ENCODE measurements around the gene ZNF546. TPM values are rescaled to one million over a fixed set of nuclear protein-coding genes. Genes with fewer than 3 reads are reported as not detected.

Gene ZNF546
- total RNA-seq, 4 donors from 2014 or later, result 0.53 to 2.5 (median 0.80) TPM

GRCh38 chr19:39971380-39972035, 25.4 kb upstream of the ZNF546 start:
- peaks cover 13 to 45% (median 16%) of the 10 kb centered on the region in 3 donors for H3K36me3 ChIP-seq
- no peaks in the 10 kb centered on the region for H3K27me3 ChIP-seq
- no peak for DNase-seq
- H3K4me3 ChIP-seq, result peak overlapping the region; percentile 65 to 87 (median 81)
- 3 to 5% methylated on average over 8 to 21 of the region's 21 CpGs for WGBS, 2 donors
- TF ChIP-seq CTCF (IDR thresholded peaks at IDR 0.05) (no peak), POLR2A (IDR thresholded peaks at IDR 0.05) (no peak)
- H3K4me1 ChIP-seq, result peaks cover 18 to 30% (median 19%) of the 10 kb centered on the region in 3 donors
- peak overlapping the region; percentile 94 to 95 (median 94) for H3K27ac ChIP-seq
- H3K9me3 ChIP-seq, result no peaks in the 10 kb centered on the region
- intact Hi-C loops (cut with DNase I), result no loop called here

DNA sequence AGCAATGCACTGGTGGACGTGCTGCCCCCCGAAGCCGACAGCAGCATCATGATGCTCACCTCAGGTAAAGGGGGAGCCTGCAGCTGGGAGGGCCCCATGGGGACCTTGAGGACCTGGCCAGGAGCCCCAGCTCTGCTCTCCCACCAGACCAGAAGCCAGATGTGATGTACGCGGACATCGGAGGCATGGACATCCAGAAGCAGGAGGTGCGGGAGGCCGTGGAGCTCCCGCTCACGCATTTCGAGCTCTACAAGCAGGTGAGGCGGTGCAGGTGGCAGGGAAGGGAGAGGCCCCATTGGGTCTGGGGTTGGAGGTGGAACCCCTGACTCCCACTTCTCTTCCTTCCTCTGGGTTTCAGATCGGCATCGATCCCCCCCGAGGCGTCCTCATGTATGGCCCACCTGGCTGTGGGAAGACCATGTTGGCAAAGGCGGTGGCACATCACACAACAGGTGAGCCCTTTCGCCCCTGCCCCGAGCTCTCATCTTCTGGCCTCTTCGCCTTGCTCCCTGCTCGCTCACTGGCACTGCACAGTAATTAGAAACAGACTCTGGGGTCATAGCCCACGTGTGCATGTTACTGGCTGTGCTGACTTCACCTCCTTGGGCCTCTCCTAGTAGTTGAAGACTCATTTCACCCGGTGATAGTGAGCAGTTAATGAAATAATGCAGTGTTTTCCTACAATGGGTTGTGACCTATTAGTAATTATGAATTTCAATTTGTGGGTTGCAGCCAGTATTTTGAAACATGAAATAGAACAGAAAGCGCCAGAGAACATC, 22.3 kb upstream of the ZNF546 start:
- WGBS, 2 donors, result 89 to 91% methylated on average over 13 to 16 of the region's 24 CpGs
- no peak overlapping the region for H3K4me3 ChIP-seq
- intact Hi-C loops (cut with DNase I), result no loop called here
- no peak overlapping the region for H3K27ac ChIP-seq
- H3K4me1 ChIP-seq, result peaks cover 13 to 19% (median 15%) of the 10 kb centered on the region in 3 donors
- no peaks in the 10 kb centered on the region for H3K27me3 ChIP-seq
- no peak for TF ChIP-seq POLR2A (IDR thresholded peaks at IDR 0.05)
- no peak for TF ChIP-seq CTCF (IDR thresholded peaks at IDR 0.05)
- H3K9me3 ChIP-seq, result no peaks in the 10 kb centered on the region
- DNase-seq, result no peak
- H3K36me3 ChIP-seq, result peaks cover 14 to 75% (median 16%) of the 10 kb centered on the region in 3 donors

GRCh38 chr19:39982883-39983282, 14.0 kb upstream of the ZNF546 start:
- Histone ChIP-seq H3K4me1 (no peaks in the 10 kb centered on the region), H3K27me3 (no peaks in the 10 kb centered on the region), H3K4me3 (no peak overlapping the region), H3K27ac (no peak overlapping the region), H3K9me3 (peaks cover 0 to 33% (median 16%) of the 10 kb centered on the region in 3 donors), H3K36me3 (peaks cover 0 to 62% (median 19%) of the 10 kb centered on the region in 3 donors)
- no peak for TF ChIP-seq POLR2A (IDR thresholded peaks at IDR 0.05)
- TF ChIP-seq CTCF (IDR thresholded peaks at IDR 0.05), result no peak
- intact Hi-C loops (cut with DNase I), result no loop called here
- DNase-seq, result no peak
- WGBS, 2 donors, result 100% methylated on average over 1 of the region's 1 CpG

DNA sequence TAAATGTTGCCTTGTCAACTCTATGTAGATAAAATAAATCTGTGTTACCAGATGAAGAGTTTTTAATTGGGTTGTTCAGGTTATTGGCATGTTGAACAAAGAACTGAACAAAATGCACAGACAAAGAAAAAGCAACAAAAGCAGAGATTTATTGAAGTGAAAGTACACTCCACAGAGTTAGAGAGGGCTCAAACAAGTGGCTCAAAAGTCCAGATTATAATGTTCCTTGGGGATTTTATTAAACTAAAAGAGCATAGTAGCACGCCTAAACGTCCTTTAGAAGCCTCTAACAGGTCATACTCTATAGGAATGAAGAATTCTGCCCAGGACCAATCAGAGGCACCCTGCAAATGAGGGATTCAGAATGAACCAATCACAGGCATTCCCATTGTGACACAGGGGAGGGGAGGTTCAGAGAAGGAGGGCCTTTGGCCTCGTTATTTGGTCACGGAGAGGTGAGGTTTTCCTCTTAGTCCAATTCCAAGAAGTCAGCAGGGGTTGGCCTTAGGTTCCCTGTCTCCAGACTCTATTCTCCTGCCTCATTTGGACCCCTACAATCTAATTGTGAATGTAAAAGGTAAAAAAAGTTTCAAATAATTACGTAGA, 13.1 kb upstream of the ZNF546 start:
- no peak for DNase-seq
- TF ChIP-seq POLR2A (IDR thresholded peaks at IDR 0.05) (no peak), CTCF (IDR thresholded peaks at IDR 0.05) (no peak)
- Histone ChIP-seq H3K27me3 (no peaks in the 10 kb centered on the region), H3K4me1 (no peaks in the 10 kb centered on the region), H3K4me3 (no peak overlapping the region), H3K9me3 (peaks cover 0 to 38% (median 16%) of the 10 kb centered on the region in 3 donors), H3K36me3 (peaks cover 0 to 53% (median 19%) of the 10 kb centered on the region in 3 donors), H3K27ac (no peak overlapping the region)
- intact Hi-C loops (cut with DNase I), result no loop called here
- WGBS, 2 donors, result 83 to 94% methylated on average over 5 of the region's 5 CpGs

DNA sequence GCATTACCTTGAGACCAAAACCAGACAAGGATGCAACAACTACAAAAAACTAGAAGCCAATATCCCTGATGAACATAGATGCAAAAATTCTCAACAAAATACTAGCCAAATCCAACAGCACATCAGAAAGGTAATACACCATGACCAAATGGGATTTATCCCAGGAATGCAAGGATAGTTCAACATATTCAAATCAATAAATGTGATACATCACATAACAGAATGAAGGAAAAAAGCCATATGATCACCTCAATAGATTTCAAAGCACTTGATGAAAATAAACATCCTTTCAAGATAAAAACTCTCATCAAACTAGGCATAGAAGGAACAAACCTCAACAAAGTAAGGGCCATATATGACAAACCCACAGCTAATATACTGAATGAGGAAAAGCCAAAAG, 10.2 kb upstream of the ZNF546 start:
- peaks cover 0 to 24% (median 0%) of the 10 kb centered on the region in 3 donors for H3K36me3 ChIP-seq
- peaks cover 0 to 38% (median 16%) of the 10 kb centered on the region in 3 donors for H3K9me3 ChIP-seq
- H3K27me3 ChIP-seq, result no peaks in the 10 kb centered on the region
- intact Hi-C loops (cut with DNase I), result no loop called here
- no peak overlapping the region for H3K27ac ChIP-seq
- no peak overlapping the region for H3K4me3 ChIP-seq
- DNase-seq, result no peak
- no peaks in the 10 kb centered on the region for H3K4me1 ChIP-seq
- TF ChIP-seq CTCF (IDR thresholded peaks at IDR 0.05) (no peak), POLR2A (IDR thresholded peaks at IDR 0.05) (no peak)

Measured in esophagus squamous epithelium (tissue), 5 donors.